Gastroesophageal sphincter (tissue), 3 donors: ENCODE data around the gene DPF3.

ENCODE experiments used
- EP300 ChIP-seq: sonication (generic); formaldehyde crosslinking; IDR thresholded peaks from one replicate; pipeline ENCODE4 v1.6.1; 2017; ENCODE audit warnings: antibody characterized with exemption, mild to moderate bottlenecking
- POLR2A ChIP-seq, 2 donors: fragments of 450-650 bp; IDR thresholded peaks; one replicate each; pipeline ENCODE4 v1.6.1; 2017; ENCODE audit warnings: antibody characterized with exemption in 2 of 2, mild to moderate bottlenecking in 2 of 2, moderate library complexity in 1 of 2
- POLR2AphosphoS5 ChIP-seq: sonication (generic); formaldehyde crosslinking; IDR thresholded peaks from one replicate; pipeline ENCODE4 v1.6.1; 2017; ENCODE audit warnings: antibody characterized with exemption
- TF ChIP-seq, protein P1 (sequence below), 4 experiments: fragments of 200-600 bp in 2 of 4; fragments of 450-650 bp in 2 of 4; sonication (generic) in 1 of 4; IDR thresholded peaks; one replicate each; pipeline ENCODE4 v1.5.1; 2017 to 2019; ENCODE audit warnings: antibody characterized with exemption in 4 of 4, mild to moderate bottlenecking in 2 of 4, moderate library complexity in 2 of 4

DNA sequence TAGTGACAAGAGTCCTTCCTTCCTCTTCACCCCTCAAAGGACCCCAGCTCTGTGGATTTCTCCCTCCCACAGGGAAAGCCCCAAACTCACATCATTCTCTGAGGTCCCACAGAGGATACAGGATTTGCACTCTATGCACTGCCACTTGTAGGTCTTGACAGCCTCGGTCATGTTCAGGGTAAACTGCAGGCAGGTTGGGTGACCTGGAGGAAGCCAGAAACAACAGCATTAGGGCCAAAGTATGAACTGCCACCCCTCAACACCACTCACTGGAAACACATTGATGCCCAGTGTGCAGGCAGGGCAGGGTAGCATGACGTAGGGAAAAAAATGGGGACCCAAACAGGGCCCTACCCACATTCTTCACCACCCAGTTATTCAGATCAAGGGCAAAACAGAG, 264.4 kb downstream of the DPF3 start:
- TF ChIP-seq, protein P1, sequence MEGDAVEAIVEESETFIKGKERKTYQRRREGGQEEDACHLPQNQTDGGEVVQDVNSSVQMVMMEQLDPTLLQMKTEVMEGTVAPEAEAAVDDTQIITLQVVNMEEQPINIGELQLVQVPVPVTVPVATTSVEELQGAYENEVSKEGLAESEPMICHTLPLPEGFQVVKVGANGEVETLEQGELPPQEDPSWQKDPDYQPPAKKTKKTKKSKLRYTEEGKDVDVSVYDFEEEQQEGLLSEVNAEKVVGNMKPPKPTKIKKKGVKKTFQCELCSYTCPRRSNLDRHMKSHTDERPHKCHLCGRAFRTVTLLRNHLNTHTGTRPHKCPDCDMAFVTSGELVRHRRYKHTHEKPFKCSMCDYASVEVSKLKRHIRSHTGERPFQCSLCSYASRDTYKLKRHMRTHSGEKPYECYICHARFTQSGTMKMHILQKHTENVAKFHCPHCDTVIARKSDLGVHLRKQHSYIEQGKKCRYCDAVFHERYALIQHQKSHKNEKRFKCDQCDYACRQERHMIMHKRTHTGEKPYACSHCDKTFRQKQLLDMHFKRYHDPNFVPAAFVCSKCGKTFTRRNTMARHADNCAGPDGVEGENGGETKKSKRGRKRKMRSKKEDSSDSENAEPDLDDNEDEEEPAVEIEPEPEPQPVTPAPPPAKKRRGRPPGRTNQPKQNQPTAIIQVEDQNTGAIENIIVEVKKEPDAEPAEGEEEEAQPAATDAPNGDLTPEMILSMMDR (IDR thresholded peaks at IDR 0.05) = no peak
- TF ChIP-seq POLR2A (IDR thresholded peaks at IDR 0.05) (no peak), POLR2AphosphoS5 (no peak), EP300 (no peak)
